Stimulated activated CD8-positive, alpha-beta memory T cell treated with anti-CD3 and anti-CD28 coated beads, Interleukin-12 subunit alpha, Interleukin-12 subunit beta, amount 100 ng/mL, for 24 hours (primary cell): ENCODE results near the gene CPZ.

Experiments
- DNase-seq: peaks from one replicate; pipeline ENCODE4 v3.0.0-alpha.2; 2020; ENCODE audit errors: extremely low read depth

The CPZ gene

GRCh38 chr4:8580321-8581093, 12.1 kb upstream of the CPZ start, which contains the start of gene GPR78:
Gene GPR78 (plus strand): TSS chr4:8580392. CDS start chr4:8580983, 591 bp downstream.
- no peak for DNase-seq

DNA sequence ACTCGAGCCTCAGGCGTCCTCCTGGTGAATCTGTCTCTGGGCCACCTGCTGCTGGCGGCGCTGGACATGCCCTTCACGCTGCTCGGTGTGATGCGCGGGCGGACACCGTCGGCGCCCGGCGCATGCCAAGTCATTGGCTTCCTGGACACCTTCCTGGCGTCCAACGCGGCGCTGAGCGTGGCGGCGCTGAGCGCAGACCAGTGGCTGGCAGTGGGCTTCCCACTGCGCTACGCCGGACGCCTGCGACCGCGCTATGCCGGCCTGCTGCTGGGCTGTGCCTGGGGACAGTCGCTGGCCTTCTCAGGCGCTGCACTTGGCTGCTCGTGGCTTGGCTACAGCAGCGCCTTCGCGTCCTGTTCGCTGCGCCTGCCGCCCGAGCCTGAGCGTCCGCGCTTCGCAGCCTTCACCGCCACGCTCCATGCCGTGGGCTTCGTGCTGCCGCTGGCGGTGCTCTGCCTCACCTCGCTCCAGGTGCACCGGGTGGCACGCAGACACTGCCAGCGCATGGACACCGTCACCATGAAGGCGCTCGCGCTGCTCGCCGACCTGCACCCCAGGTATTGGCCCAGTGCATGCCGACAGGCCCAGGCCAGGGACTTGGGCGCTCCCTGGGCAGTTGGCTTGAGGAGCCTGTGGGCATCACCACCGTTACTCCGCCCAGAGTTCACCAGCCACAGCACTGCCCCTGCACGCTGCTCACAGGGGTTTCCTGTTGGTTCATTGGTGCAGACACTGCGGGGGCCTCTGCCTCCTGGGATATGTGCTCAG, 11.3 kb upstream of the CPZ start:
- DNase-seq: no peak

GRCh38 chr4:8582016-8582415, 10.5 kb upstream of the CPZ start:
- DNase-seq: no peak

GRCh38 chr4:8582436-8582835, 10.1 kb upstream of the CPZ start:
- DNase-seq: no peak

GRCh38 chr4:8582941-8583654, 9.5 kb upstream of the CPZ start:
- no peak for DNase-seq

GRCh38 chr4:8583655-8584025, 8.9 kb upstream of the CPZ start:
- DNase-seq: no peak

GRCh38 chr4:8585186-8585585, 7.4 kb upstream of the CPZ start:
- no peak for DNase-seq

DNA sequence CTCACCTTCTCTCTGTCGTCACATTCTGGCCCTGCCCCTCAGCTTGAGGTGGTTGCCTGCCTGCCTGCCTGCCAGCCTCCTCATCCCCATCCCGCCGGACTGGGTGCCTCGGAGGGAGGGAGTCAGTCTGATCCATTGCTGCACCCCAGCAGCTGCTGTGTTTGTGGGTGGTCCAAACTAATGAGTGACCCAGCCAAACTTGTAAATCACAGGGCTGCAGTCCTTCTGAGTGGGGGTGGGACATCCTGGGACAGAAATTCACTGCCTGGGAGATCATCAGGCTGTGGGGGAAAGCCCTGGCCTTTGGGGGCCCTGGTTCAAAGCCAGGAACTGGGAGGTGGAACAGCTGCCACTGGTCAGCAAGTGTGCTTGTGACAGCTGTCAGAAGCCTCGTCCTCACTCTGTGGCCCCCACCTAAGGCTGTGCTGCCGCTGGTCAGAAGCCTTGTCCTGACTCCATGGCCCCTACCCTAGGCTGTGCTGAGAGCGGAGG, 6.8 kb upstream of the CPZ start:
- DNase-seq: no peak

DNA sequence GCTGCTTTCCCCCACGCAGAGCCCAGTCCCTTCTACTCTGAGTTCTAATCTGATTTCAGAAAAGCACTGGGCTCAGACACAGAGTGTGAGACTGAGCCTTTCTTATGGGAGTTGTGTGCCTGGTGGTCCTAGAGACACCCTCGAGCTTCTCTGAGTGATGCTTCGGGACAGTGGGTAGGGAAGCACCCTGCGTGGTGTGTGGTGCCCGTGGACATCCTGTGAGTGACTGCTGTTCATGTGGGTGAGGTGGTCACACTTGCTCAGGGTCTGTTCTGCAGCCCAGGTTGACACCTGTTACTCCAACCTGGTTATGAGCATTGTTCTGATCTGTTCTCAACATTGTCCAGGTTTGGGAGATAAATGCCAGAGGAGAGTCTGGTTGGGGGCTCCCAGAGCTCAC, 6.3 kb upstream of the CPZ start:
- no peak for DNase-seq

GRCh38 chr4:8586671-8587468, 5.7 kb upstream of the CPZ start:
- DNase-seq: no peak

GRCh38 chr4:8587469-8588195, 4.9 kb upstream of the CPZ start:
- DNase-seq: no peak

GRCh38 chr4:8588196-8588470, 4.4 kb upstream of the CPZ start:
- no peak for DNase-seq

GRCh38 chr4:8589336-8589735, 3.2 kb upstream of the CPZ start:
- DNase-seq: no peak

DNA sequence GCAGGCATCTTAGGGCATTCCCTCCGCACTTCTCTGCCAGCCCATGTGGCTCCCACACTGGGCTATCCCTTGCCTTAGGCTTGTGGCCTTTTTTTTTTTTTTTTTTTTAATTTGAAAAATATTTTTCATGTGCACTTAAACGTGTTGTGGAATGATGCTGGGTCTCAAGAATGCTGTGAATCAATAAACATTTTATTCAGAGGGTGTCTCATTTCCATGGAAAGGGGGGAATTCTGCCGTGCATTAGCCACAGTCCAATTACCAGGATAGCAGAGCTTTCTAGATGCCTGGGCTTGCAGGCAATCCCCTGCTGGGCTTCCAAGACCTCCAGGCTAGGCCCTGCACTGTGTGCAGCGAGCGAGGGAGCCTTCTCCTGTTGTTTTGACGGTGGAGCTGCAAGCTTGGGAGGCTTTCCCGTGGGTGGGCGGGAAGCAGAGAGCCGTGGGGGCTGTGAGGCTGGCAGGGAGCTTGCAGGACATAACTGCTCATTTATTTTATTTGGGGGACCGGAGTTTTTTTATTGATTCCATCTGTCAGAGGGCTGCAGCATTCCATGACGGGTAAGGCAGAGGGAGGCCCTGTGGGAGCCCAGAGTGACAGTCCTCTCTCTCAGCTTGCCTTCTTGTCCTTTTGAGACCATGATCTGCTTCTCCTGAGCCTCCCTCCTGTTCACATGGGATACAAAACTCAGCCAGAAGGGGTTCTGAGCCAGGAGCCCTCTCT, 2.6 kb upstream of the CPZ start:
- no peak for DNase-seq

DNA sequence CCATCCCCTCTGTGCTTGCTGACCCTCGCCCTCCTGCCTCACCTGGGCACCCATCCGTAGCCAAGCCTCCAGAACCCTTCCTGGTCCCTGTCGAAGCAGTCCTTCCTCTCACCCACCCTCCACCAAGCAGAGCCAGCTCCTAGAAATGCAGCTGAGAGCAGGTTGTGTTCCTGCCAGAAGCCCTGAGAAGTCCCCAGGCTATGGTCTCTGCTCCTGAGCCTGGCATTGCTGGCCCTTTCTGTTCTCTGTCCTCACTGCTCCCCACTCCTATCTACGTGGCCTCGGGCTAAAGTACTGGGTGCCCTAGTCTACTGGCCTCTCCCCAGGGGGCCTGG, 2.1 kb upstream of the CPZ start:
- DNase-seq: no peak

DNA sequence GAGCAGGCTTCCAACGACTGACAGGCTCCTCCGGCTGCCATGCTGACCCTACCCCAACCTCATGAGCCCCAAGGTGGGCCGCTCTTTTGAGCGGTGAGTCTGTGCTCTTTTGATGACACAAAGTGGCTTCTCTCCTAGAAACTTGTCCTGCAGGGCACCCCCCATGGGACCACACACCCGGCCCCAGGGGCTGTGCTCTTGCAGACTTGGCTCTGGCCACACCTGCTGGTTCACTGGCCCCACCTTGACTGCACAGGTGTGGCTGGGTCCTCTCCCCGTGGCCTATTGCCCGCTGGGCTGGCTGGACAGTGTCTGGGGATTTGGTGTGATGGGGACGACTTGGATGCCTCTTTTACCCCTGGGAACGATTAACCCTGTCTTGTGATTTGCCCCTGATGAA, 1.5 kb upstream of the CPZ start:
- no peak for DNase-seq

- DNase-seq: no peak
These were observed 769 bp upstream of the CPZ start for GRCh38 chr4:8591626-8592365.

DNA sequence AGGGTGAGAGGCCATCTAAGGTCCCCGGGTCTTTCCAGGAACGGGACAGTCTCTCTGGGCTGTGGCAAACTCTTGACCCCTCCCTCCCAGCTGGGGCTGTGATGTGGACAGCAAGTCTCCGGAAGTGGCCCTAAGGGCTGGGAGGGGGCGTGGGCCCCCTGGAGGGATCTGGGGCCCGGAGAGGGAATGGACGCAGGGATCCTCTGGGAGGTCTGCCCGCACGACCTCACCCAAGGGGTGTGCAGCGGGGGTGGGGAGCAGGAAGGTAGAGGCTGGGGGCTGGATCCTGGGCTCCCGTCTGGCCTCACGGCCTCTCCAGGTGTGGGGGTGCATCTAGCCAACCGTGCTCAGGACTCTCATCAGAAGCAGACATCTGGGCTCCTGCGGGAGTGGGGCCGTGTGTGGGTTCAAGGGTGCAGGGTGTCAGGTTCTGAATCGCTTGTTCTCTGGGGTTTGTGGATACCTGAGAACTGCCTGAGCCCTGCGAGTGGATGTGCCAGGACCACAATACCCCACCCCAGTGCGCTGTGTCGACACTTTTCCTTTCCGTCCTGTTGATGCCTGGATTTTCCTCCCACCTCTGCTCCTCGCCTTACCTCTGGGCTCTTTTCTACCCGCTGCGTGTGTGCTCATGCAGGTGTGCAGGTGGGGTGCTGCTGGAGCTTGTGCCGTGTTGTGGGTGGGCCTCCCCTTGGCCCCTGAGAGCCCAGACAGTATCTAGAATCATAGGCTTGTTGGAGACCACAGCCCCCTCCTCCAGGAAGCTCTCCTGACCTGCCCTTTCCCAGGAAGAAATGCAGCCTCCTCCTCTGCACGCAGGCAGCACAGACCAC, 915 bp downstream of the CPZ start:
- DNase-seq: no peak
